Epithelial cell of esophagus (primary cell): ENCODE measurements around the gene PTGR3.

Experiments
- DNase-seq: peaks from one replicate; pipeline ENCODE4 v3.0.0; 2010; ENCODE audit warnings: low read depth
- H3K4me3 ChIP-seq: 2 replicates; pipeline ENCODE4 v1.5.1; 2011; ENCODE audit warnings: mild to moderate bottlenecking, low read length, control low read depth
- TF ChIP-seq, protein P1 (sequence below): IDR thresholded peaks from 2 replicates; pipeline ENCODE4 v1.5.1; 2011; ENCODE audit warnings: low read depth, mild to moderate bottlenecking, low read length, control low read depth, inconsistent platforms; ENCODE audit not compliant: insufficient read depth; ENCODE audit errors: missing control alignments

The PTGR3 gene

DNA sequence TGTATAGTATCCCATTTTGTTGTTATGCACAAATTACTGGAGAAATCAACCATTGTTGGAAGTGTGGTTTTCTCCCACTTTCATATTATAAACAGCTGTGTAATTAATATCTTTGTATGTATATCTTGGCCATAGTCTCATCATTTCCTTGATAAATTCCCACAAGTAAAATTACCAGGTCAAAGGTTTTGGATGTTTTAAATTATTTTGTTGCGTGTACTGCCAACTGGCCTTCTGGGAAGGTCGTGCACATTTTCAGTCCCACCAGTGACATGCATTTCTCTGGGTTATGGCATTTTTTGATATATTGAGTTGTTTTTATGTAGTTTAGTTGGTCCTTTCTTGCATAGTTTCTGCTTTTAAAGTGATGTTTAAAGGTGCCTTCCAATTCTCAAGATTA, 43.2 kb upstream of the PTGR3 start:
- TF ChIP-seq, protein P1, sequence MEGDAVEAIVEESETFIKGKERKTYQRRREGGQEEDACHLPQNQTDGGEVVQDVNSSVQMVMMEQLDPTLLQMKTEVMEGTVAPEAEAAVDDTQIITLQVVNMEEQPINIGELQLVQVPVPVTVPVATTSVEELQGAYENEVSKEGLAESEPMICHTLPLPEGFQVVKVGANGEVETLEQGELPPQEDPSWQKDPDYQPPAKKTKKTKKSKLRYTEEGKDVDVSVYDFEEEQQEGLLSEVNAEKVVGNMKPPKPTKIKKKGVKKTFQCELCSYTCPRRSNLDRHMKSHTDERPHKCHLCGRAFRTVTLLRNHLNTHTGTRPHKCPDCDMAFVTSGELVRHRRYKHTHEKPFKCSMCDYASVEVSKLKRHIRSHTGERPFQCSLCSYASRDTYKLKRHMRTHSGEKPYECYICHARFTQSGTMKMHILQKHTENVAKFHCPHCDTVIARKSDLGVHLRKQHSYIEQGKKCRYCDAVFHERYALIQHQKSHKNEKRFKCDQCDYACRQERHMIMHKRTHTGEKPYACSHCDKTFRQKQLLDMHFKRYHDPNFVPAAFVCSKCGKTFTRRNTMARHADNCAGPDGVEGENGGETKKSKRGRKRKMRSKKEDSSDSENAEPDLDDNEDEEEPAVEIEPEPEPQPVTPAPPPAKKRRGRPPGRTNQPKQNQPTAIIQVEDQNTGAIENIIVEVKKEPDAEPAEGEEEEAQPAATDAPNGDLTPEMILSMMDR = no peak
- DNase-seq = no peak
- H3K4me3 ChIP-seq = no peak overlapping the region

- TF ChIP-seq, protein P1 = no peak
- no peak for DNase-seq
Observed at GRCh38 chr18:75251466-75251865, 42.5 kb upstream of the PTGR3 start.

GRCh38 chr18:75250471-75250821, 41.5 kb upstream of the PTGR3 start:
- DNase-seq = no peak
- TF ChIP-seq, protein P1 = no peak

More at GRCh38 chr18:75251466-75251865, 42.5 kb upstream of the PTGR3 start:
- H3K4me3 ChIP-seq = no peak overlapping the region

DNA sequence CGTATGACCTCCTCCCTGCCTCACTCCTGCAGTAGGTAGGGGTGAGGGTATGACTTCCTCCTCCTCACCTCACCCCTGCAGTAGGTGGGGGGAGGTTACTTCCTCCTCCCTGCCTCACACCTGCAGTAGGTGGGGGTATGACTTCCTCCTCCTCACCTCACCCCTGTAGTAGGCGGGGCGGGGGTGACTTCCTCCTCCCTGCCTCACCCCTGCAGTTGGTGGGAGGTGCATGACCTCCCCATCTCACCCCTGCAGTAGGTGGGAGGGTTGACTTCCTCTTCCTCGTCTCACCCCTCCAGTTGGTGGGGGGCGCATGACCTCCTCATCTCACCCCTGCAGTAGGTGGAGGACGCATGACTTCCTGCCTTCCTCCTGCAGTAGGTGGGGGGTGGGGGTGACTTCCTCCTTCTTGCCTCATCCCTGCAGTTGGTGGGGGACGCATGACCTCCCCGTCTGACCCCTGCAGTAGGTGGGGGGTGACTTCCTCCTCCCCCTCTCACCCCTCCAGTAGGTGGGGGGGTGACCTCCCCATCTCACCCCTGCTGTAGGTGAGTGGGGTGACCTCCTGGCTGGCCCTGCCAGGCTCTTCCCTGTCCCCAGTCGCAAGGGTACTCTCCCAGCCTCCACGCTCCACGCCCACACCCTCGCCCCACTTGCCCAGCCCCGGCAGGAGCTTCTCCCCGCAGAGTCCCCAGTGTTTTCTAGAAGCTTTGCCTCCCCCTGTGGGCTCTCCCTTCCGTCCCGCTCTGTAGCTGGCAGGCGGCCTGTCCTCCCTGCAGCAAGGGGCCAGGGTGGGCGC, 40.9 kb upstream of the PTGR3 start:
- no peak for DNase-seq

More at GRCh38 chr18:75250471-75250821, 41.5 kb upstream of the PTGR3 start:
- no peak overlapping the region for H3K4me3 ChIP-seq

GRCh38 chr18:75249175-75249518, 40.2 kb upstream of the PTGR3 start:
- H3K4me3 ChIP-seq = no peak overlapping the region
- TF ChIP-seq, protein P1 = no peak
- DNase-seq = no peak

More for the DNA sequence above, 40.9 kb upstream of the PTGR3 start:
- TF ChIP-seq, protein P1 = no peak
- H3K4me3 ChIP-seq = no peak overlapping the region

GRCh38 chr18:75248426-75249174, 39.7 kb upstream of the PTGR3 start:
- peak overlapping the region; percentile 50 for H3K4me3 ChIP-seq
- TF ChIP-seq, protein P1 = no peak
- DNase-seq = no peak
